Measurements from ENCODE around the gene TSC2.

GRCh38 chr16:2001456-2002355 lies 46.1 kb upstream of the TSC2 start:
- TF ChIP-seq, protein P1, sequence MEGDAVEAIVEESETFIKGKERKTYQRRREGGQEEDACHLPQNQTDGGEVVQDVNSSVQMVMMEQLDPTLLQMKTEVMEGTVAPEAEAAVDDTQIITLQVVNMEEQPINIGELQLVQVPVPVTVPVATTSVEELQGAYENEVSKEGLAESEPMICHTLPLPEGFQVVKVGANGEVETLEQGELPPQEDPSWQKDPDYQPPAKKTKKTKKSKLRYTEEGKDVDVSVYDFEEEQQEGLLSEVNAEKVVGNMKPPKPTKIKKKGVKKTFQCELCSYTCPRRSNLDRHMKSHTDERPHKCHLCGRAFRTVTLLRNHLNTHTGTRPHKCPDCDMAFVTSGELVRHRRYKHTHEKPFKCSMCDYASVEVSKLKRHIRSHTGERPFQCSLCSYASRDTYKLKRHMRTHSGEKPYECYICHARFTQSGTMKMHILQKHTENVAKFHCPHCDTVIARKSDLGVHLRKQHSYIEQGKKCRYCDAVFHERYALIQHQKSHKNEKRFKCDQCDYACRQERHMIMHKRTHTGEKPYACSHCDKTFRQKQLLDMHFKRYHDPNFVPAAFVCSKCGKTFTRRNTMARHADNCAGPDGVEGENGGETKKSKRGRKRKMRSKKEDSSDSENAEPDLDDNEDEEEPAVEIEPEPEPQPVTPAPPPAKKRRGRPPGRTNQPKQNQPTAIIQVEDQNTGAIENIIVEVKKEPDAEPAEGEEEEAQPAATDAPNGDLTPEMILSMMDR (conservative IDR thresholded peaks at IDR 0.05), result no peak
- TF ChIP-seq EZH2 (IDR thresholded peaks at IDR 0.05; ENCODE audit: low read depth), result no peak
